VCaP (cell line): ENCODE results near the gene NFIB.

Experiments used
- H3K27ac ChIP-seq: fragments of 450-650 bp; 2 replicates; pipeline ENCODE4 v1.5.1; 2017
- TF ChIP-seq, protein P1 (sequence below): fragments of 450-650 bp; conservative IDR thresholded peaks from 2 replicates; pipeline ENCODE4 v1.5.1; 2017; ENCODE audit warnings: mild to moderate bottlenecking, moderate library complexity

Gene NFIB

DNA sequence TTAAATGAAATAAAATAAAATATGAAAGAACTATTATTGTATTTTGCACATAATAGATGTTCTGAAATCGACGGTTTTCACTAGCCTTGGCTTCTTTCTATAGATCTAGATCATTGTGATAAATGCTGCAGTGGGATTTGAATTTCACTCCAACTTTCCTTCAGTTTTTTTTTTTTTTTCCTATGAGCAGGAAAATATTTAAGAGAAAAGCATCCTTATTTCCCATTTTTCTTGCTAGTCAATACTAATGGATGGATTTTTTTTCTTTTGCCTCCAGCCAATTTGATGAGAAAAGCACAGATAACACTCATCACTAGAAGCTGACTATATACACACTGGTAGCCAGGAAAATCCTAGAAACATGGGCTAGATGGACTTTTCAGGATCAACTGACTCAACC lies 249.0 kb downstream of the NFIB start:
- no peak overlapping the region for H3K27ac ChIP-seq
- TF ChIP-seq, protein P1, sequence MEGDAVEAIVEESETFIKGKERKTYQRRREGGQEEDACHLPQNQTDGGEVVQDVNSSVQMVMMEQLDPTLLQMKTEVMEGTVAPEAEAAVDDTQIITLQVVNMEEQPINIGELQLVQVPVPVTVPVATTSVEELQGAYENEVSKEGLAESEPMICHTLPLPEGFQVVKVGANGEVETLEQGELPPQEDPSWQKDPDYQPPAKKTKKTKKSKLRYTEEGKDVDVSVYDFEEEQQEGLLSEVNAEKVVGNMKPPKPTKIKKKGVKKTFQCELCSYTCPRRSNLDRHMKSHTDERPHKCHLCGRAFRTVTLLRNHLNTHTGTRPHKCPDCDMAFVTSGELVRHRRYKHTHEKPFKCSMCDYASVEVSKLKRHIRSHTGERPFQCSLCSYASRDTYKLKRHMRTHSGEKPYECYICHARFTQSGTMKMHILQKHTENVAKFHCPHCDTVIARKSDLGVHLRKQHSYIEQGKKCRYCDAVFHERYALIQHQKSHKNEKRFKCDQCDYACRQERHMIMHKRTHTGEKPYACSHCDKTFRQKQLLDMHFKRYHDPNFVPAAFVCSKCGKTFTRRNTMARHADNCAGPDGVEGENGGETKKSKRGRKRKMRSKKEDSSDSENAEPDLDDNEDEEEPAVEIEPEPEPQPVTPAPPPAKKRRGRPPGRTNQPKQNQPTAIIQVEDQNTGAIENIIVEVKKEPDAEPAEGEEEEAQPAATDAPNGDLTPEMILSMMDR, result no peak

DNA sequence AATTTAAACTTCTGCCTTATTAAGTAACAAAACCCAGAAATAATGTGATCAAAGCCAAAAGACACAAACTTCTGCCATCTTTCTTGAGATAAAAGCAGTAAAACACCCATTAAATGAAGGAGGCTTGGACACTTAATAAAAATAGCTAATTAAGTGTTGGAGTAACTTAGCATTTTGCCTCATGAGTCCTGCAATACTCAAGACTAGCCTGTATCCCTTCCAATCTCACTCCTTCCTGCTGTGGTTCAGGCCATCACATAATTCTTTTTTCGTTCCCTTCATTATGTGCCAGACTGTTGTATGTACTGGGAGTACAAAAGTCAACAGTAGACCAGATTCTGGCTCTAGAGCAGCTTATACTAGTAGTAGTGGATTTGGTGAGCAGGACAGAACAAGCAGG lies 250.2 kb downstream of the NFIB start:
- TF ChIP-seq, protein P1, result no peak
- no peak overlapping the region for H3K27ac ChIP-seq

DNA sequence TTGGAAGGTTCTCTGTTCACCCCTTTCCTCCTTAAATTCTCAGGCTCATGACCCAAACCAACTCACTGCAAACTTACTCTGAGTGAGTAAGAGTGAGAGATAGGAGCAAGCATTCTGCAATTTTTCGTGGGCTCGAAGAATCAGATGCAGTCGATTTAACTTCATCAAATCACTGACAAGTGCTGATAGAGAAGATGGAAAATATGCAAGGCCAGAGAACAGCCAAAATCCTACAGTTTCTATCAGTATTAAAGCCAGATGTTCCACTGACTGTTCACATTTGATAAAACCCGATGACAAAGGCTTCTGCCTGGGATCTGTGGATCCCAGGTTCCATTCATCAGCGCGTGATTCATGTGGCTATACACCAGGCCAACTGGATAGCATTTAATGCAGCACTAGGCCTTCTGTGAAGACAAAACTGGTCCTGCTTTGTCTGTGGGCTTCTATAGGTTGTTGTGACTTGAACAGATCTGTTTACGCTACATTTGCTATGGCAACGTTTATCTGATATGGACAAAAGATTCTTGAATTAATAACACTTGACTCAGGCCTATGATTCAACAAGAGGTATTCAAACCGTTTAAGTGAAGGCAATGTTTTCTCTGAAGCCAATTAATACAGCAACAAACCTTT lies 251.2 kb downstream of the NFIB start:
- TF ChIP-seq, protein P1, result no peak

DNA sequence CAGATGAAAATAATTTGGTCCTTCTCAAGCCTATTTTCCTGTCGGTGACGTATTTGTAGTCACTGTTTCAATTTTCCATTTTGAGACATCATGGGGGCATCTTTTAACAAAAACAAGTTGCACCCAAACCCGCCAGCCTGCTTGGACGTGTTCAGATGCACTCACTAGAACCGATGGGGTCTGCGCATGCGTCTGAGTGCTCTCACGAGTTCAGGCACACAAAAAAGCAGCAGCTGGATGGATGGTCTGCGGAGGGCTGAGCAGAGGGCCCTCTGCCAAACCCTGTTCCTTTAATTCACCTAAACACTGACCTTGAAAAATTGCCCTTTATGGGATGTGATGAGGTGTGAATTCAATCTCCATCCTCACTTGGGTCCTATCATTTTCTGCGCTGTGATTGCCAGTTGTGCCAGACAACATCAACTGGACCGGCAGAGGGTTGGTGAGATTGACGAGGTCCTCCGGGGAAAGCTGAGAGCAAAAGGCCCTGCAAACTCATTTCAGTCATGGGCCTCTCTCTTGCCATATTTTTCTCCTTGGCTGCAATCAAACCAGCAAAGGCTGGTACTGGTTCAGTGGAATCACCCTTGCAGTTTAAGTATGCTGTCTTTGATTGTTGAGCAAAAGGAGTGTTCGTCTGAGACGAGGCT lies 251.9 kb downstream of the NFIB start:
- TF ChIP-seq, protein P1, result no peak
- H3K27ac ChIP-seq, result no peak overlapping the region

More for the DNA sequence above, 251.2 kb downstream of the NFIB start:
- no peak overlapping the region for H3K27ac ChIP-seq

DNA sequence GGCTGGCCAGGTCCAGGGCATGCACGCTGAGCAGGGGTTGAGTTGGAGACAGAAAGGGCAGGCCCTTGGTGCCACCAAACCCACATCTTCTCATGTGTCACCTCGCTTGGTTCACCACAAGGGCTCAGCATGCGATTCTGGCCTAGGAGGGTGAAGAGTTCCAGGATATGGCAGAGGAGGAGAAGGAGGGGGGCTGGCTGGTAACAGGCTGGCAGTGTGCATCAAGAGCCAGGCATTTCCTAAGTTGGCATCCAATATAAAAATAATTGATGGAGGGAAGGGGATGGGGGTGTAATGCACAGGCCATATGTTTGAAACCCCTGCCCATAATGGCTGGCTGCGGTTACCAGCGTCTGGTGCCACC lies 255.6 kb downstream of the NFIB start:
- TF ChIP-seq, protein P1, result no peak
- H3K27ac ChIP-seq, result no peak overlapping the region

DNA sequence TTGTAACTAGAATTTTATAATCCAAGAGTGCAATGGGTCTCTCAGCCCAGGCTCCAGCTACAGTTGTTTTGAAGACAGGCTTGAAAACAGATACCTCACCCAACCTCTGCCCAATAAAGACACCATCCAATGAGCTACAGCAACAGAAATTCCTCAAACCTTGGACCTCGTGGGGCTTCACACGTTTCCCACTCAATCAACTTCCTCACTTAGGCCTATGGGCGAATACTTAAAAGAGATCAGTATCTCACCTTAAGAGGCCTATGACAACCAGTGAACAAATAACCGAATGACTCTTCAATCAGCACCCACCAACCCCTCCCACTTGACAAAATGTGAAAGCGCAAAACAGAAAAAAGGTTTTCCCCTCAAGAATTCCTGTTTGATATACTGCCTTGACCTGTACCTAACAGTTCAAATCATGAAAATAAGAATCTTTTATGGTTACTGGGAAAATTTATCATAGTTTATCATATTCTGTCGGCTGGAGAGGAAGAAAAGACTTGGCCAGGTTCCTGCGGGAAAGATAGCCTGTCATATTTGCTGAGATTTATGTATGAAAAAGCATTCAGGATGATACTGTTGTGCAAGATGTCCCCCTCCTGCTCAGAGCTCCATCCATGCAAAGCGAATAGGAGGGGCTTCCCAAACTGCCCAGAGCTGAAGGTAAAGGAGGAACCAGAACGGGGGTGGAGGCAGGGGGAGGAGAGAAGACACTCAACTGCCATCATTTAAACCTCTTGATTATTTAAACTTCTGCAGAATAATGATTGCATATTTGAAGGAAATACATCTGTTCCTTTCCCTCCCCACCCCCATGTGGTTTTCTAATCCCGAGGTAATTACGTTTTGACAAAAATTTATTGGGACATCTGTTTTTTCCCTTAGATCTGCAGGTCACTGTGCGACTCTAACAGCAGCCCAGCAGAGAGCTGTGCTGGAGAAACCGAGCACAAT lies 256.3 kb downstream of the NFIB start:
- TF ChIP-seq, protein P1, result no peak
- no peak overlapping the region for H3K27ac ChIP-seq

DNA sequence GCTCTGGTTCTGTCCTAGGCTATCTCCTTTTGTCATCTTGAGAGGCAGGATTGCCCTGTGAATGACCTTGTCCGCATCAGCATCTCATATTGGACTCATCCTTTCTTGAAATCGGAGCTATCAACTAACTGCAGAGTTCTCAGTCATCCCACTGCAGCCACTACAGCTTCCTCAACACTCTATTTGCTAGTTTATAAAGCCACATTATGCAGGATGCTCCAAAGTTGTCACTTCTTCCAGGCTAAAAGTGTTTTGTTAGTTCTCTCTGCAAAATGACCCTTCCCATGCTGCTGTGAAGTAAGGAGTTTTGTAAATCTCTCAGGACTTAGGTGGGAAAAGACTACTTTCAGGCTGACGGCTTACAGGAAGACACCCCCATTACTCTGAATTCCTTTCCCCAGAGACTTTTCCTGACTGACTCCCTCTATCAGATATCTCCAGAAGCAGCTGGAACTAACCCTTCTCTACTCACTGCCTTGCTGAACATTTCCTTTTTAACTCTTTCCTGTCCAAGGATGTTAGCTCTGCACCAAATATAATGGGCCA lies 257.6 kb downstream of the NFIB start:
- TF ChIP-seq, protein P1, result no peak
- no peak overlapping the region for H3K27ac ChIP-seq
